Hepatocyte (in vitro differentiated cells): ENCODE data around the gene PIM3.

Experiments
- EZH2 ChIP-seq: fragments of 200-600 bp; sonication (generic); IDR thresholded peaks from 2 replicates; pipeline ENCODE4 v1.6.1; 2016; ENCODE audit warnings: antibody characterized with exemption, mild to moderate bottlenecking, borderline replicate concordance
- EZH2phosphoT487 ChIP-seq: fragments of 200-600 bp; sonication (generic); IDR thresholded peaks from one replicate; pipeline ENCODE4 v1.6.1; 2018; ENCODE audit warnings: antibody characterized with exemption, mild to moderate bottlenecking, low read depth, moderate library complexity; ENCODE audit not compliant: unreplicated experiment, severe bottlenecking
- TF ChIP-seq, protein P1 (sequence below): fragments of 200-600 bp; sonication (generic); IDR thresholded peaks from 2 replicates; pipeline ENCODE4 v1.5.1; 2016; ENCODE audit warnings: antibody characterized with exemption, mild to moderate bottlenecking; ENCODE audit not compliant: poor library complexity

GRCh38 chr22:49995041-49995360 is 34.4 kb downstream of the PIM3 start:
- TF ChIP-seq, protein P1, sequence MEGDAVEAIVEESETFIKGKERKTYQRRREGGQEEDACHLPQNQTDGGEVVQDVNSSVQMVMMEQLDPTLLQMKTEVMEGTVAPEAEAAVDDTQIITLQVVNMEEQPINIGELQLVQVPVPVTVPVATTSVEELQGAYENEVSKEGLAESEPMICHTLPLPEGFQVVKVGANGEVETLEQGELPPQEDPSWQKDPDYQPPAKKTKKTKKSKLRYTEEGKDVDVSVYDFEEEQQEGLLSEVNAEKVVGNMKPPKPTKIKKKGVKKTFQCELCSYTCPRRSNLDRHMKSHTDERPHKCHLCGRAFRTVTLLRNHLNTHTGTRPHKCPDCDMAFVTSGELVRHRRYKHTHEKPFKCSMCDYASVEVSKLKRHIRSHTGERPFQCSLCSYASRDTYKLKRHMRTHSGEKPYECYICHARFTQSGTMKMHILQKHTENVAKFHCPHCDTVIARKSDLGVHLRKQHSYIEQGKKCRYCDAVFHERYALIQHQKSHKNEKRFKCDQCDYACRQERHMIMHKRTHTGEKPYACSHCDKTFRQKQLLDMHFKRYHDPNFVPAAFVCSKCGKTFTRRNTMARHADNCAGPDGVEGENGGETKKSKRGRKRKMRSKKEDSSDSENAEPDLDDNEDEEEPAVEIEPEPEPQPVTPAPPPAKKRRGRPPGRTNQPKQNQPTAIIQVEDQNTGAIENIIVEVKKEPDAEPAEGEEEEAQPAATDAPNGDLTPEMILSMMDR: no peak
- no peak for TF ChIP-seq EZH2
- TF ChIP-seq EZH2phosphoT487: no peak
